ENCODE measurements around the gene SDK1.
A peak's percentile ranks its signal among the peaks of the same experiment; 100 is the strongest.

SDK1 gene

DNA sequence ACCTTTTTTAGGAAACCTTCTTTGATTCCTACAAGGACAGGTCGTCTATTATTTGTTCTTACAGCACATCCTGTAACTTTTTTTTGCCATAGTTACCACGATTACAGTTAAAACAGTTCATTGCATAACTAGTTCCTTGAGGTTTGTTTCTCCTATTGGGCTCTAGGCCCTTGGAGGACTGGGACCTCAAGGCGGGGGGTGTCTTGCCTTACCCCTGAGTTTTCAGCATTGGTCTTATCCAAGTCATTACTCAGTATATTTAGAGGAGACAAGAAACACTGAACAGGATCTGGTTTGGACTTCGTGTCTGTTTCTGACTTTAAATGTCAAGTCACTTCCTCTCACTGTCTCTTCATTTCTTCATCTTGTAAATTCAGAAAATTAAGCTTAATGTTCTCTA, 369.8 kb downstream of the SDK1 start:
- TF ChIP-seq, protein P1, sequence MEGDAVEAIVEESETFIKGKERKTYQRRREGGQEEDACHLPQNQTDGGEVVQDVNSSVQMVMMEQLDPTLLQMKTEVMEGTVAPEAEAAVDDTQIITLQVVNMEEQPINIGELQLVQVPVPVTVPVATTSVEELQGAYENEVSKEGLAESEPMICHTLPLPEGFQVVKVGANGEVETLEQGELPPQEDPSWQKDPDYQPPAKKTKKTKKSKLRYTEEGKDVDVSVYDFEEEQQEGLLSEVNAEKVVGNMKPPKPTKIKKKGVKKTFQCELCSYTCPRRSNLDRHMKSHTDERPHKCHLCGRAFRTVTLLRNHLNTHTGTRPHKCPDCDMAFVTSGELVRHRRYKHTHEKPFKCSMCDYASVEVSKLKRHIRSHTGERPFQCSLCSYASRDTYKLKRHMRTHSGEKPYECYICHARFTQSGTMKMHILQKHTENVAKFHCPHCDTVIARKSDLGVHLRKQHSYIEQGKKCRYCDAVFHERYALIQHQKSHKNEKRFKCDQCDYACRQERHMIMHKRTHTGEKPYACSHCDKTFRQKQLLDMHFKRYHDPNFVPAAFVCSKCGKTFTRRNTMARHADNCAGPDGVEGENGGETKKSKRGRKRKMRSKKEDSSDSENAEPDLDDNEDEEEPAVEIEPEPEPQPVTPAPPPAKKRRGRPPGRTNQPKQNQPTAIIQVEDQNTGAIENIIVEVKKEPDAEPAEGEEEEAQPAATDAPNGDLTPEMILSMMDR (IDR thresholded peaks at IDR 0.05; ENCODE audit: low read depth, low read length, missing control alignments): no peak
- no peak for DNase-seq (ENCODE audit: low read depth)
- H3K4me3 ChIP-seq (ENCODE audit: low read depth, low read length): no peak overlapping the region

DNA sequence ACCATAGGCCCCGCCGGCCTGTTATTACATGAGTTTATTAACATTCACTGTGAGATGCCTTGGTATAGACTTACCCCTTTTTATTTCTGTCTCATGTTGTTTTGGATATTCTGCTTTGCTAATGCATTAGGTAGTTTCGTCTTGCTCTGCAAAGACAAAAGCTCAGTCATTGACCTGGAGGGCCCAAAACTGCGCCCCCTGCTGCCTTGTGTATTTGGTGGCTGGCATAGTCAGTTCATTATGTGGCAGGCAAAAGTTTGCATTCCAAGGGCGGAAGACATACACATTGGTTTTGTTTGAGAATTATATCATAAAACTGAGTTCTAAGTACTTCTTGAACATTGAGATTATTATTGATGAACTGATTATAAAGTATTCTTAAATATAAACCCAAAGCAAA, 372.5 kb downstream of the SDK1 start:
- H3K4me3 ChIP-seq (ENCODE audit: low read depth, low read length): no peak overlapping the region
- DNase-seq (ENCODE audit: low read depth): no peak
- TF ChIP-seq, protein P1 (IDR thresholded peaks at IDR 0.05; ENCODE audit: low read depth, low read length, missing control alignments): peak; percentile 41

DNA sequence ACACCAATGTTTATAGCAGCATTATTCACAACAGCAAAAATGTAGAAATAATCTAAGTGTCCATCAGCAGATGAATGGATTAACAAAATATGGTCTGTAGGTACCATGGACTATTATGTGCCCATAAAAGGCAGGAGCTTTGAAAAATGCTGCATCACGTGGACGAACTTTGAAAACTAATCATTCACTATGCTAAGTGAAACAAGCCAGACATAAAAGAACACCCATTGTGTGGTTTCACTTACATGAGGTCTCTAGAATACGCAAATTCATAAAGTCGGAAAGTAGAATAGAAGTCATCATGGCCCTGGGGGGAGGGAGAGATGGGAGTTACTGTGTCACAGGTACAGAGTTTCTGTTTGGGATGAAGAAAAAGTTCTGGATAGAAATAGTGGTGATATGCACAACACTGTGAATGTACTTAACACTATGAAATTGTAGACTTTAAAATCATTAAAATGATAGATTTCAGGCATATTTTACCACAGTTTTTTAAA, 377.3 kb downstream of the SDK1 start:
- DNase-seq (ENCODE audit: low read depth): no peak
- TF ChIP-seq, protein P1 (IDR thresholded peaks at IDR 0.05; ENCODE audit: low read depth, low read length, missing control alignments): no peak
- no peak overlapping the region for H3K4me3 ChIP-seq (ENCODE audit: low read depth, low read length)

DNA sequence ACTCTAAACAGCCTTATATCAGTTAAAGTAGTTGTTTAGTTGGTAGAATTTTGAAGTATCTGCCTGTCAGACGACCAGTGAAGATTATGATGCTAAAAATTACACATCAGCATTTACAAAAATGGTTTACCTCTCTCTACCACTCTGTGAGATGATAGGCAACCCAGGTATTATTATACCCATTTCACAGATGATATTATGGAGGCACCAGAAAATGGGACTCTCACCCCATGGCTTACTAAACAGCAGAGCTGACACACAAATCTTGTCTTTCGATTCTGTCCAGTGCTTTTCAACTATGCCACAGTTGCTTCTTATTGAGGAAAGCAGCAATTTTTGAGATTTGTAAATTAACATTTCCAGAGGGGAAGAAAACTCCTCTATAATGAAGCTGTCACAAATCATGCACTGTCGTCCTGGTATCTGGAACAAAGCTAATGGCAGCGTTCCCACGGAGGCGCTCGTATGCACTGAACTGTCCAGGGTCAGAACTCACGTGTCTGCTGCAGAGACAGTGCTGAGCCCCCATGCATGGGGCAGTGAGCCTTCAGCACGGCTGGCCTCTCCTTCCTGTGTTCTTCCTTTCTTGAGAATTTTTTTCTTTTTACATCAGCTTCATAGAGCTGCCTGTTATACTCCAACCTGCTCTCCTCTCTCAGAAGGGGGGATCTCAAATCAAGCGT, 381.1 kb downstream of the SDK1 start:
- TF ChIP-seq, protein P1 (IDR thresholded peaks at IDR 0.05; ENCODE audit: low read depth, low read length, missing control alignments): no peak
- H3K4me3 ChIP-seq (ENCODE audit: low read depth, low read length): no peak overlapping the region
- no peak for DNase-seq (ENCODE audit: low read depth)

DNA sequence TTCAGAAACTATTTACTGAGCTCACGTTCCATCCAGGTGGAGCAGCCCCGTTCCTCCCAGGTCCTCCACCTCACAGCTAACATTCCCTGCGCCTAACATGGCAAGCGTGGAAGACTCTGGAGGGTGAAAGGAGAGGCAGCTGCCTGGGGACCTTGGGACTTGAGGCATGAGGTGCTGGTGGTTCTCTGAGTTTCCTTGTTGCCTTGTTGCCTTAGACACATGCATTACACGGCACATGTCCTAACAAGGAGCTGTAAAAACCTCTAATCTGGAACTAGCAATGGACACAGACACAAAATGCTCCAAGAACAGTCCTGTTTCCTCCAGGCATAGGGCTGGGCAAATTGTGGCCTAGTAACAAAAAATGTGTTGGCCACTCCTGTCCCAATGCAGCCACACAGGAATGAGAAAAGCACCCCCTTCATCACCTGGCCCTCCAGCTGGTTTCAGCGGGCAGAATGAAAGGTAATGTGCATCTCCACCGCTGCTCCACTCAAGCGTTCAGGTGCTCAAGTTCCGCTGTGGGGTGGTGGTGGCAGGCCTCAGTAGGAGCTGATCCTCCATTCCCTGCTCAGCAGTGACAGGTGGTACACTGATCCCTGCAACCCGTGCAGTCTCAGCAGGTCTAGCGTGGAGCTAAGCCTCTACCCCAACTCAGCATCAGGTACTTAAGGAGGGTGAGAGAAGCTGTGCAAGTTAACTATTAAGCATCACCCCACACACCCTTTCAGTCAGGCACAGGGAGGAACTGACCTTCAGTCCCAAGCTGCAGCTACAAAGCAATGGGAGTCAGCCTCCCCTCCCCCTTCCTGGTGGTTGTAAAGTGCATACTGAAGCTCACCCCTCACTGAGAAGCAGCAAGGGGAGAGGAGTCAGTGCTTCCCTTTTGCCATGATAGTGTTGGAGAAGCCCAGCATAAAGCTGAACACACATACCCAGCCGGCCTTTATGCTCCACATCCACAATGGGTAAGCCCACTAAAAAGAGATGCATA, 382.8 kb downstream of the SDK1 start:
- TF ChIP-seq, protein P1 (IDR thresholded peaks at IDR 0.05; ENCODE audit: low read depth, low read length, missing control alignments): no peak
- DNase-seq (ENCODE audit: low read depth): no peak
- H3K4me3 ChIP-seq (ENCODE audit: low read depth, low read length): no peak overlapping the region

DNA sequence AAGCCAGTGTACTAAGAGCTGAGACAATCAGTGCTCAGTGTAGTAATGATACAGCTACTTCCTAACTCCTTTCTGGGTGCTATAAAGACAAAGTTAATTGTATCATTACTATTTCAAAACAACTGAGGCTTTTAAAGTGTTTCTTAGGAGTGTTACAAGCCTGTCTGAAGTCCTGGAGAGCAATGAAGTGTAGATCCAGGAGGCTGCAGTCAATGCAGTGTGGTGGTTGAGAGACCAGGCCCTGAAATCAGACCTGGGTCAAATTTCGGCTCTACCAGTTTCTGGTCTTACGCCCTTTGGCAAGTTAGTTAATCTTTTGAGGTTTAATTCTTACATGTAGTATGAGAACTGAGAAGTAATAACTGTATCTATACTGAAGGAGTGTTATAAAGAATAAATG, 387.0 kb downstream of the SDK1 start:
- H3K4me3 ChIP-seq (ENCODE audit: low read depth, low read length): no peak overlapping the region
- DNase-seq (ENCODE audit: low read depth): no peak
- TF ChIP-seq, protein P1 (IDR thresholded peaks at IDR 0.05; ENCODE audit: low read depth, low read length, missing control alignments): no peak
